Glutamatergic neuron (in vitro differentiated cells): Measurements from ENCODE around the gene RICTOR. TPM values are rescaled to one million over a fixed set of nuclear protein-coding genes. Genes with fewer than 3 reads are reported as not detected.

ENCODE experiments used
- DNase-seq: peaks from one replicate; pipeline ENCODE4 v3.0.0; 2022
- H3K27ac Mint-ChIP-seq: one replicate; pipeline ENCODE4 v1.8.0; 2020; ENCODE audit warnings: mild to moderate bottlenecking, mixed read lengths, inconsistent platforms; ENCODE audit not compliant: unreplicated experiment
- H3K27me3 Mint-ChIP-seq: one replicate; pipeline ENCODE4 v1.8.0; 2020; ENCODE audit warnings: mild to moderate bottlenecking, moderate library complexity, mixed read lengths, inconsistent platforms; ENCODE audit not compliant: unreplicated experiment
- H3K36me3 Mint-ChIP-seq: one replicate; pipeline ENCODE4 v1.8.0; 2020; ENCODE audit warnings: mild to moderate bottlenecking, mixed read lengths, inconsistent platforms; ENCODE audit not compliant: unreplicated experiment
- H3K4me1 Mint-ChIP-seq: one replicate; pipeline ENCODE4 v1.8.0; 2020; ENCODE audit warnings: mild to moderate bottlenecking, low read depth, mixed read lengths, inconsistent platforms; ENCODE audit not compliant: unreplicated experiment
- H3K4me3 Mint-ChIP-seq: one replicate; pipeline ENCODE4 v1.8.0; 2020; ENCODE audit warnings: mild to moderate bottlenecking, mixed read lengths, inconsistent platforms; ENCODE audit not compliant: unreplicated experiment
- H3K9me3 Mint-ChIP-seq: one replicate; pipeline ENCODE4 v1.8.0; 2020; ENCODE audit warnings: mild to moderate bottlenecking, moderate library complexity, mixed read lengths, inconsistent platforms; ENCODE audit not compliant: unreplicated experiment
- CTCF ChIP-seq: fragments of 200-600 bp; sonication (generic); IDR thresholded peaks from one replicate; pipeline ENCODE4 v1.5.0; 2021; ENCODE audit not compliant: partially characterized antibody, unreplicated experiment
- total RNA-seq: library from RNA; stranded (reverse); fragmentation: NEBNext Ultra II Directional; extraction: Animal tissue kit (Norgen Biotek cat#: 25700); gene quantifications from one replicate; pipeline ENCODE4 v1.2.1, GENCODE V29; 2021; ENCODE audit not compliant: unreplicated experiment

The RICTOR gene
- total RNA-seq, 1 donor from 2014 or later = 39.3 TPM

GRCh38 chr5:38938424-38938823 is 135.8 kb downstream of the RICTOR start:
- DNase-seq = no peak
- no peaks in the 10 kb centered on the region for H3K36me3 Mint-ChIP-seq
- H3K27me3 Mint-ChIP-seq = no peaks in the 10 kb centered on the region
- H3K27ac Mint-ChIP-seq = no peak overlapping the region
- no peaks in the 10 kb centered on the region for H3K4me1 Mint-ChIP-seq
- H3K4me3 Mint-ChIP-seq = no peak overlapping the region
- no peak for TF ChIP-seq CTCF
- H3K9me3 Mint-ChIP-seq = no peaks in the 10 kb centered on the region

DNA sequence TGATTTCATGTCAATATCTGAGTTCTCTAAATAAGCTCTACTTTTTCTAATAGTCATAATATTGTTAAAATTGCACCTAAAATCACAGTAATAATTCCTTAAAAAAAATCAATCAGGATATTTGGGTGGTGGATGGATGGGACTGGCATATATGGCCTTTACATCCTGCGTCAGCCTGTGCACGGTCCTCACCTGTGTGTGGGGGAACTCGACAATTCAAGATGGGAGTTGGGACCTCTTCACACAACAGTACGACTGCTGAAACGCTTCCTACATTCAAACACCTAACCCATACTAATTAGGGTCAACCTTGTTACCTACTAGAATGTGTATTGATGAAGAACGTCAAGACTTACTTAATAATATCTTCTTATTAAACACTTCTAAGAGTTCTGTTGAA is 137.9 kb downstream of the RICTOR start:
- Mint-ChIP-seq H3K36me3 (no peaks in the 10 kb centered on the region), H3K27me3 (no peaks in the 10 kb centered on the region), H3K4me1 (no peaks in the 10 kb centered on the region), H3K9me3 (no peaks in the 10 kb centered on the region), H3K4me3 (no peak overlapping the region), H3K27ac (no peak overlapping the region)
- DNase-seq = no peak
- no peak for TF ChIP-seq CTCF

DNA sequence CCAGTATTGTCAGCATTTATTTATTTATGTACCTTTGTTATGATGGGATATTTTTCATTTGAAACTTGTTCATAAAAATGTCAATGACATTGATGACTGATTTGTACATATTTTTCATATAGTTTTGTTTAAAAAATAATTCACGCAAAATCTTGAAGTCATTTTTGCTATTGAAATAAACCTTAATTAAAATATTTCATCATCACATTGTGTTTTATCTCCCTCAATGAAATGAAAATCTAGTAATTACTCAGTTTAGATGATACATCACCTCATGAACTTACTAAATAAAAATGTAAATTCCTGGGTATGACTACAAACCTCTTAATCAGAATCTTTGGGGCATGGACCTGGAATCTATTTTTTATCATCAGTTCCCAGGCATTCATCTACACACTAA is 138.8 kb downstream of the RICTOR start:
- DNase-seq = no peak
- TF ChIP-seq CTCF = no peak
- Mint-ChIP-seq H3K27ac (no peak overlapping the region), H3K9me3 (no peaks in the 10 kb centered on the region), H3K36me3 (no peaks in the 10 kb centered on the region), H3K27me3 (no peaks in the 10 kb centered on the region), H3K4me3 (no peak overlapping the region), H3K4me1 (no peaks in the 10 kb centered on the region)

DNA sequence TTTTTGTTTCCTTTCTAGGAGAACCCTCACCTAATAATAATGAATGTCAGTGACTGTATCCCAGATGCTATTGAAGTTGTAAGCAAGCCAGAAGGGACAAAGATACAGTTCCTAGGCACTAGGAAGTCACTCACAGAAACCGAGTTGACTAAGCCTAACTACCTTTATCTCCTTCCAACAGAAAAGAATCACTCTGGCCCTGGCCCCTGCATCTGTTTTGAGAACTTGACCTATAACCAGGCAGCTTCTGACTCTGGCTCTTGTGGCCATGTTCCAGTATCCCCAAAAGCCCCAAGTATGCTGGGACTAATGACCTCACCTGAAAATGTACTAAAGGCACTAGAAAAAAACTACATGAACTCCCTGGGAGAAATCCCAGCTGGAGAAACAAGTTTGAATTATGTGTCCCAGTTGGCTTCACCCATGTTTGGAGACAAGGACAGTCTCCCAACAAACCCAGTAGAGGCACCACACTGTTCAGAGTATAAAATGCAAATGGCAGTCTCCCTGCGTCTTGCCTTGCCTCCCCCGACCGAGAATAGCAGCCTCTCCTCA is 141.3 kb downstream of the RICTOR start:
- H3K27ac Mint-ChIP-seq = no peak overlapping the region
- H3K4me3 Mint-ChIP-seq = no peak overlapping the region
- no peaks in the 10 kb centered on the region for H3K9me3 Mint-ChIP-seq
- no peaks in the 10 kb centered on the region for H3K27me3 Mint-ChIP-seq
- DNase-seq = no peak
- H3K4me1 Mint-ChIP-seq = no peaks in the 10 kb centered on the region
- H3K36me3 Mint-ChIP-seq = no peaks in the 10 kb centered on the region
- TF ChIP-seq CTCF = no peak

- Mint-ChIP-seq H3K9me3 (no peaks in the 10 kb centered on the region), H3K27me3 (no peaks in the 10 kb centered on the region), H3K27ac (no peak overlapping the region), H3K36me3 (no peaks in the 10 kb centered on the region), H3K4me1 (no peaks in the 10 kb centered on the region), H3K4me3 (no peak overlapping the region)
- no peak for DNase-seq
- no peak for TF ChIP-seq CTCF
Measured at GRCh38 chr5:38931731-38932130, 142.5 kb downstream of the RICTOR start.
